Spleen (tissue), 11 donors: ENCODE results near the gene PRKCB. TPM values are rescaled to one million over a fixed set of nuclear protein-coding genes. Genes with fewer than 3 reads are reported as not detected.

ENCODE experiments used
- DNase-seq: peaks from one replicate; pipeline ENCODE4 v3.0.0-alpha.2; 2020
- H3K27ac ChIP-seq, 8 donors: fragments of 200-600 bp; sonication (generic) in 7 of 8; 1 replicate in 4 of 8; 2 replicates in 4 of 8; pipeline versions ENCODE4 v1.5.0 to v1.8.0; 2016 to 2021; ENCODE audit warnings: inconsistent platforms in 4 of 8, mild to moderate bottlenecking in 4 of 8, moderate library complexity in 1 of 8
- H3K27me3 ChIP-seq, 7 donors: fragments of 200-600 bp; sonication (generic) in 6 of 7; replicated peaks in 1 of 7; 1 replicate in 4 of 7; 2 replicates in 3 of 7; pipeline versions ENCODE4 v1.5.0 to v1.8.0; 2016 to 2021; ENCODE audit warnings: inconsistent platforms in 3 of 7, mild to moderate bottlenecking in 1 of 7
- H3K36me3 ChIP-seq, 6 donors: fragments of 200-600 bp; sonication (generic) in 5 of 6; 1 replicate in 4 of 6; 2 replicates in 2 of 6; pipeline versions ENCODE4 v1.5.0 to v1.8.0; 2016 to 2021; ENCODE audit warnings: inconsistent platforms in 2 of 6
- H3K4me1 ChIP-seq, 6 donors: fragments of 200-600 bp; sonication (generic) in 5 of 6; 1 replicate in 3 of 6; 2 replicates in 3 of 6; pipeline versions ENCODE4 v1.5.0 to v1.8.0; 2016 to 2021; ENCODE audit warnings: inconsistent platforms in 3 of 6
- H3K4me3 ChIP-seq, 8 donors: fragments of 200-600 bp; sonication (generic) in 7 of 8; 1 replicate in 4 of 8; 2 replicates in 4 of 8; pipeline versions ENCODE4 v1.5.0 to v1.8.0; 2016 to 2021; ENCODE audit warnings: inconsistent platforms in 4 of 8, mild to moderate bottlenecking in 4 of 8, moderate library complexity in 2 of 8
- H3K9me3 ChIP-seq, 8 donors: fragments of 200-600 bp; sonication (generic) in 7 of 8; 1 replicate in 4 of 8; 2 replicates in 4 of 8; pipeline versions ENCODE4 v1.5.0 to v1.8.0; 2016 to 2021; ENCODE audit warnings: inconsistent platforms in 4 of 8
- POLR2A ChIP-seq, 3 donors: fragments of 450-650 bp; IDR thresholded peaks; one replicate each; pipeline ENCODE4 v1.5.1; 2017; ENCODE audit warnings: antibody characterized with exemption in 3 of 3, mild to moderate bottlenecking in 1 of 3
- POLR2AphosphoS5 ChIP-seq, 3 donors: sonication (generic); formaldehyde crosslinking; IDR thresholded peaks; one replicate each; pipeline ENCODE4 v1.5.1; 2017; ENCODE audit warnings: antibody characterized with exemption in 3 of 3
- WGBS, 5 donors: extraction: QIAGEN DNeasy Blood & Tissue Kit in 3 of 5; methylation state at CpG; one replicate each; pipeline versions ENCODE4 v1.1.5 to v1.1.7; 2013 to 2018; 5-methylcytosine and 5-hydroxymethylcytosine counted together
- intact Hi-C: fragments of 100-400 bp; cut with DNase I; formaldehyde crosslinking; loops from one replicate; pipeline ENCODE4 v1.15.0; 2023; ENCODE audit warnings: low total_unique reads
- polyA plus RNA-seq, 3 donors: library from polyadenylated mRNA; stranded (reverse); fragments of 200-250 nt; gene quantifications; one replicate each; pipeline ENCODE4 v1.2.1, GENCODE V29; 2013
- total RNA-seq, 7 donors: library from RNA; depleted of rRNA in 3 of 7; stranded (reverse); fragments of >200 nt in 3 of 7; fragmentation: NEBNext Ultra II Directional in 4 of 7; extraction: Animal tissue kit (Norgen Biotek cat#: 25700) in 4 of 7; gene quantifications; one replicate each; pipeline versions ENCODE4 v1.1.0 to v1.2.1, GENCODE V29; 2016 to 2021
- TF ChIP-seq, protein P1 (sequence below), 11 experiments: fragments of 200-600 bp in 7 of 11; fragments of 450-650 bp in 4 of 11; sonication (generic) in 4 of 11; IDR thresholded peaks in 8 of 11; conservative IDR thresholded peaks in 3 of 11; 1 replicate in 7 of 11; 2 replicates in 4 of 11; pipeline versions ENCODE4 v1.4.0 to v1.8.0; 2016 to 2021; ENCODE audit warnings: antibody characterized with exemption in 11 of 11, inconsistent platforms in 4 of 11, mild to moderate bottlenecking in 1 of 11
- donor health status: healthy with polysubstance abuse.
- donor health status: DM: no; HTN: no; CAD: no; lungs with moderate emphysema.
- donor health status: DM: no; HTN: no; CAD: no.
- donor health status: Bipolar disorder and iron deficiency.
- donor health status: healthy.
- donor health status: DM: no; HTN: no; CAD: no.
- donor health status: DM: yes; HTN: yes; CAD: no.

Gene PRKCB
- total and polyA plus RNA-seq, 10 donors = 33.8 to 284 (median 182) TPM

DNA sequence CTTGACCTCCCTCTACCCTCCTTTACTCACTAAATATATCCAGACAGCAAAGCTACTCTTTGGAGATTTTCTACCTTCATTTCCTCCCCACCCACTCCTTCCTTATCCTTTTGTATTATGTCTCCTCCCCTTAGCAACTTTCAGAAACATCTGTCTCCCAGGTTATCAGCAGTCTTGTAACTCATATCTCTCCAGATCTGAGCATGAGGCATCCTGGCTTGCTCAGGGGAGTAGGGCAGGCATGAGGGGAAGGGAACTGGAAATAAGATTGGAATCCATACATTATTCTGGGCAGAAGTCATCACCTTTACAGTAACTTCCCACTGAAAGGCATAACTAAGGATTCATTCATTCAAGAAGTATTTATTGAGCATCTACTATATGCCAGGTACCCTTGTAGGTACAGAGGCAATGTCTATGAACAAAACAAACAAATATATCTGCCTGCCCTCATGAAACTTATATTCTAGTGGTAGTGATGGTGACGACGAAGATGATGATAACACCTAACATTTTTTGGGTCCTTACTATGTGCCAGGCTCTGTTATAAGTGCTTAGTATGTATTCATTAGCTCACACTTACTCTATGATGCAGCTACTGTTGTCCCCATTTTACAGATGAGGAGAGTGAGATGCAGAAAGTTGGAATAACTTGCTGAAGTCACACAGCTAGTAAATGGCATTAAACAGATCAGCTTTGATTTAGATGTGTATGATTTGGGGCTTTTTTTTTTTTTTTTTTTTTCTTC, 296.4 kb downstream of the PRKCB start:
- no peaks in the 10 kb centered on the region for H3K9me3 ChIP-seq
- no peak overlapping the region for H3K27ac ChIP-seq
- no peaks in the 10 kb centered on the region for H3K4me1 ChIP-seq
- intact Hi-C loops = no loop called here
- 91 to 99% (median 97%) methylated on average over 2 of the region's 2 CpGs for WGBS, 5 donors
- no peak for DNase-seq
- peaks cover 0 to 99% (median 16%) of the 10 kb centered on the region in 6 donors for H3K36me3 ChIP-seq
- H3K4me3 ChIP-seq = no peak overlapping the region
- H3K27me3 ChIP-seq = no peaks in the 10 kb centered on the region
- TF ChIP-seq, protein P1, sequence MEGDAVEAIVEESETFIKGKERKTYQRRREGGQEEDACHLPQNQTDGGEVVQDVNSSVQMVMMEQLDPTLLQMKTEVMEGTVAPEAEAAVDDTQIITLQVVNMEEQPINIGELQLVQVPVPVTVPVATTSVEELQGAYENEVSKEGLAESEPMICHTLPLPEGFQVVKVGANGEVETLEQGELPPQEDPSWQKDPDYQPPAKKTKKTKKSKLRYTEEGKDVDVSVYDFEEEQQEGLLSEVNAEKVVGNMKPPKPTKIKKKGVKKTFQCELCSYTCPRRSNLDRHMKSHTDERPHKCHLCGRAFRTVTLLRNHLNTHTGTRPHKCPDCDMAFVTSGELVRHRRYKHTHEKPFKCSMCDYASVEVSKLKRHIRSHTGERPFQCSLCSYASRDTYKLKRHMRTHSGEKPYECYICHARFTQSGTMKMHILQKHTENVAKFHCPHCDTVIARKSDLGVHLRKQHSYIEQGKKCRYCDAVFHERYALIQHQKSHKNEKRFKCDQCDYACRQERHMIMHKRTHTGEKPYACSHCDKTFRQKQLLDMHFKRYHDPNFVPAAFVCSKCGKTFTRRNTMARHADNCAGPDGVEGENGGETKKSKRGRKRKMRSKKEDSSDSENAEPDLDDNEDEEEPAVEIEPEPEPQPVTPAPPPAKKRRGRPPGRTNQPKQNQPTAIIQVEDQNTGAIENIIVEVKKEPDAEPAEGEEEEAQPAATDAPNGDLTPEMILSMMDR (IDR thresholded peaks at IDR 0.05 in 8 of 11, conservative IDR thresholded peaks at IDR 0.05 in 3 of 11) = no peak
- TF ChIP-seq POLR2AphosphoS5 (IDR thresholded peaks at IDR 0.05) (no peak), POLR2A (IDR thresholded peaks at IDR 0.05) (no peak)

DNA sequence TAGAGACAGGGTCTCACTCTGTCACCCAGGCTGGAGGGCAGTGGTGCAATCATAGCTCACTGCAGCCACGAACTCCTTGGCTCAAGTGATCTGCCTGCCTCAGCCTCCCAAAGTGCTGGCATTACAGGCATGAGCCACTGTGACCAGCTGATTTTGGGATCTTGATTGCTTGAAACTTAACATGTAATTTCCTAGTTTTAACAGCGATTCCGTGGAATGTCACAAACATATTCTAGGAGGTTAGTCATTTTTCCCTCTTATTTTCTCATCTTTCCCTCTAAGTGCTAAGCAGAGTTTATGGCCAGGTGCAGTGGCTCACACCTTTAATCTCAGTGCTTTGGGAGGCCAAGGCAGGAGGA, 297.0 kb downstream of the PRKCB start:
- Histone ChIP-seq H3K4me3 (no peak overlapping the region), H3K27me3 (no peaks in the 10 kb centered on the region), H3K4me1 (no peaks in the 10 kb centered on the region), H3K9me3 (no peaks in the 10 kb centered on the region), H3K27ac (no peak overlapping the region), H3K36me3 (peaks cover 0 to 99% (median 14%) of the 10 kb centered on the region in 6 donors)
- intact Hi-C loops = no loop called here
- WGBS, 5 donors = 86 to 98% (median 90%) methylated on average over 3 of the region's 3 CpGs
- TF ChIP-seq, protein P1 (IDR thresholded peaks at IDR 0.05 in 8 of 11, conservative IDR thresholded peaks at IDR 0.05 in 3 of 11) = no peak
- TF ChIP-seq POLR2A (IDR thresholded peaks at IDR 0.05) (no peak), POLR2AphosphoS5 (IDR thresholded peaks at IDR 0.05) (no peak)
- DNase-seq = no peak

DNA sequence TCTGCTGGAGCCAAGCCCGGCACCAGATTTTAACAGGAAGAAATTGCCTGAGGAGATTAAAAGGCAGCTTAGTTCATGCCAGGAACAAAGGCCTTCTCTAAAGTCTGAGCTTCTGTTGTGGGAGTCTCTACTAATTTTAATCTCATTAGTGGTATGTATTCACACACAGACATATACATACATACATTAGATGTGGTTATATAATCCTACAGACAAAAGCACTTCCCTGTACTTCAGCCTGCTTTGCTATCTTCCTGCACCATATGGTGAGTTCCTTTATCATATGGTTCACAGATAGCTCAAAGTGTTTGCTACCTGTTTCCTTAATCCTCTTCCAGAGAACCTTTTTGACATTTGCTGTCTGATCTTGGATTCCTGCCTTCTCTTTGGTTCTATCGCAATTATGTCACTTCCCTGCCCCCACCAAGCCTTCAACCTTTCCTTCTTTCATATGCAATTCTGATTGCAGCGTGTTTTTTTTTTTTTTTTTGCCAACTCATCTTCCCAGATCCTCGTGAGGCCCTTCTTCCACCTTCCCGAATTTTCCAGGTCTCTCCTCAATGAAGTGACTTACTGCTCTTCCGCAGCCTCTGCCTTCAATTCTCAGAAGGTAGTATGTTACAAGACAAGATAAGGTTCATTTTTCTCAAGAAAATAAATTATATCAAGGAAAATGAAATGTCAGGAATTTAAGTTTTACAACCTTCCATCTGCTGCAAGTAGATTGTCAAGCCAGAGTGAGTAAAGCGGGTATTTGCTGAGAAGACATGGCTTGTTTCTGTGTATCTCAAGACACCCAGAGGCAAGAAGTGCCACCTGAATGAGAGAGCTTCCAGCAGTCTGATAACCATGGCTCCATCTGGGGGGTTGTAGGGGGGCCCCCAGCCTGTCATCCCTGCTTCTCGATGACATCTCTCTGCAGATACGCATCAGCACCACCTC, 300.1 kb downstream of the PRKCB start:
- DNase-seq = no peak
- Histone ChIP-seq H3K27me3 (no peaks in the 10 kb centered on the region), H3K36me3 (peaks cover 0 to 92% (median 7%) of the 10 kb centered on the region in 6 donors), H3K4me1 (no peaks in the 10 kb centered on the region), H3K4me3 (no peak overlapping the region), H3K27ac (no peak overlapping the region), H3K9me3 (no peaks in the 10 kb centered on the region)
- intact Hi-C loops = no loop called here
- TF ChIP-seq POLR2AphosphoS5 (IDR thresholded peaks at IDR 0.05) = no peak
- TF ChIP-seq, protein P1 (IDR thresholded peaks at IDR 0.05 in 8 of 11, conservative IDR thresholded peaks at IDR 0.05 in 3 of 11) = no peak
- 75 to 81% (median 79%) methylated on average over 9 of the region's 9 CpGs for WGBS, 5 donors

DNA sequence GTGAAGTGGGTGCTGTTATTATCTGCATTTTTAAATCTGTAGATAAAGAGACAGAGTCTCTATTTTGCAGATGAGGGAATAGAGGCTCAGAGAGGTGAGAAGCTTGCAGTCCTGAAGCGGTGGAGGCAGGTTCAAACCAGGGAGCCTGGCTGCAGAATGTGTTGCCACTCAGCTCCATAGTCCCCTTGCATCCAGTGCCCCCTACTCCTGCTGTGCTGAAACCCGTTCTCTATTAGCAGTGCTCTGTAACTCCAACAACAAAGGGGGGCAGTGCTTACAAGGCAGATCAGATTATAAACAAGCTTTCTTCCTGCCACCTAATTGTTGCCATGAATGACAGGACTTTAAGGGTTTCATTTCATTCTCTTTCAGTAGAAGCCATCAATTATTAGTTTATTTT, 302.2 kb downstream of the PRKCB start:
- Histone ChIP-seq H3K27me3 (no peaks in the 10 kb centered on the region), H3K27ac (no peak overlapping the region), H3K4me3 (no peak overlapping the region), H3K36me3 (peaks cover 0 to 92% (median 8%) of the 10 kb centered on the region in 6 donors), H3K9me3 (no peaks in the 10 kb centered on the region), H3K4me1 (no peaks in the 10 kb centered on the region)
- WGBS, 5 donors = 71 to 91% (median 79%) methylated on average over 2 of the region's 2 CpGs
- TF ChIP-seq, protein P1 (IDR thresholded peaks at IDR 0.05 in 8 of 11, conservative IDR thresholded peaks at IDR 0.05 in 3 of 11) = no peak
- TF ChIP-seq POLR2AphosphoS5 (IDR thresholded peaks at IDR 0.05) (no peak), POLR2A (IDR thresholded peaks at IDR 0.05) (no peak)
- intact Hi-C loops = no loop called here
- no peak for DNase-seq
